ENCODE results near the gene FERMT2.

DNA sequence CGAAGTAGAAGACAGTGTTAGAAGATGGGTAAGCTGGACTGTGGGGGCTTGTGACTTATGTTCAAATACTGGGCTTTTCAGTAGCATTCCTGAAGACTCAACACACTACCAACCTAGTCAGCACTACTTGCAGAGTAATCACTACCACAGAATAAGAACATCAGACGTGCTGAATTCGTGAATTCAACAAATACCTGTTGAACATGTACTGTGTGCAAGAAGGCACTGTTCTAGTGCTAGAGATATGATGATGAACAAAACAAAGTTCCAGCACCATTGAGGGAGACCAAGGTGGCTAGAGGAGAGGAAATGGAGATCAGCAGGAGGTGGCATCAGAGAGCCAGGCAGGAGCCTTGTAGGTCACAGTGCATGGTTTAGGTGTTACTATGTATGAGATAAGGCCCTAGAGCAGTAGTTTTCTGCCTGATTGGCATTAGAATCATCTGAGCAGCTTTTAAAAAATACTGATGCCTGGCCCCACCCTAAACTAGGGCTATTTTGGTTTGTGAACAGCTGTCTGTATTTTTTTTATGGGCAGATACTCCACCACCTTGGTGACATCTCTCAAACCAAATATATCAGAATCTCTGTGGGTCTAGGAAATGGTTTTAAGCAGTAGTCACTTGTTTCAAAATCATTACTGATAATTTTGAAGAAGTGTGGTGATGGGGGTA is 26.8 kb downstream of the FERMT2 start:
- no peak for TF ChIP-seq POLR2A (IDR thresholded peaks at IDR 0.05)
- TF ChIP-seq, protein P1, sequence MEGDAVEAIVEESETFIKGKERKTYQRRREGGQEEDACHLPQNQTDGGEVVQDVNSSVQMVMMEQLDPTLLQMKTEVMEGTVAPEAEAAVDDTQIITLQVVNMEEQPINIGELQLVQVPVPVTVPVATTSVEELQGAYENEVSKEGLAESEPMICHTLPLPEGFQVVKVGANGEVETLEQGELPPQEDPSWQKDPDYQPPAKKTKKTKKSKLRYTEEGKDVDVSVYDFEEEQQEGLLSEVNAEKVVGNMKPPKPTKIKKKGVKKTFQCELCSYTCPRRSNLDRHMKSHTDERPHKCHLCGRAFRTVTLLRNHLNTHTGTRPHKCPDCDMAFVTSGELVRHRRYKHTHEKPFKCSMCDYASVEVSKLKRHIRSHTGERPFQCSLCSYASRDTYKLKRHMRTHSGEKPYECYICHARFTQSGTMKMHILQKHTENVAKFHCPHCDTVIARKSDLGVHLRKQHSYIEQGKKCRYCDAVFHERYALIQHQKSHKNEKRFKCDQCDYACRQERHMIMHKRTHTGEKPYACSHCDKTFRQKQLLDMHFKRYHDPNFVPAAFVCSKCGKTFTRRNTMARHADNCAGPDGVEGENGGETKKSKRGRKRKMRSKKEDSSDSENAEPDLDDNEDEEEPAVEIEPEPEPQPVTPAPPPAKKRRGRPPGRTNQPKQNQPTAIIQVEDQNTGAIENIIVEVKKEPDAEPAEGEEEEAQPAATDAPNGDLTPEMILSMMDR (IDR thresholded peaks at IDR 0.05) = peak in 1 of 6 experiments; percentile 8
